Stimulated activated memory B cell treated with anti-CD40 and anti-IgM and Interleukin-4, amounts not matched to agents 10 μg/mL and 1 μg/mL and 100 μg/mL, for 72 hours (primary cell): ENCODE data around the gene MXRA7.

ENCODE experiments used
- ATAC-seq: fragments of 150-1000 bp; cut with Tn5 transposase; 2 replicates; pipeline ENCODE4 v1.10.0; 2021
- H3K27ac Mint-ChIP-seq: one replicate; pipeline ENCODE4 v1.8.0; 2022; ENCODE audit warnings: mild to moderate bottlenecking, mixed read lengths
- H3K27me3 Mint-ChIP-seq: one replicate; pipeline ENCODE4 v1.8.0; 2022; ENCODE audit warnings: mixed read lengths
- H3K36me3 Mint-ChIP-seq: one replicate; pipeline ENCODE4 v1.8.0; 2022; ENCODE audit warnings: mixed read lengths
- H3K4me1 Mint-ChIP-seq: one replicate; pipeline ENCODE4 v1.8.0; 2022; ENCODE audit warnings: mixed read lengths
- H3K4me3 Mint-ChIP-seq: one replicate; pipeline ENCODE4 v1.8.0; 2022; ENCODE audit warnings: mild to moderate bottlenecking, moderate library complexity, mixed read lengths
- H3K9me3 Mint-ChIP-seq: one replicate; pipeline ENCODE4 v1.8.0; 2022; ENCODE audit warnings: mixed read lengths

The MXRA7 gene

GRCh38 chr17:76683921-76684745 lies 26.6 kb downstream of the MXRA7 start:
- H3K27ac Mint-ChIP-seq, result no peak overlapping the region
- no peaks in the 10 kb centered on the region for H3K4me1 Mint-ChIP-seq
- H3K27me3 Mint-ChIP-seq, result peaks cover 40% of the 10 kb centered on the region
- no peak for ATAC-seq
- H3K9me3 Mint-ChIP-seq, result no peaks in the 10 kb centered on the region
- no peak overlapping the region for H3K4me3 Mint-ChIP-seq
- no peaks in the 10 kb centered on the region for H3K36me3 Mint-ChIP-seq

DNA sequence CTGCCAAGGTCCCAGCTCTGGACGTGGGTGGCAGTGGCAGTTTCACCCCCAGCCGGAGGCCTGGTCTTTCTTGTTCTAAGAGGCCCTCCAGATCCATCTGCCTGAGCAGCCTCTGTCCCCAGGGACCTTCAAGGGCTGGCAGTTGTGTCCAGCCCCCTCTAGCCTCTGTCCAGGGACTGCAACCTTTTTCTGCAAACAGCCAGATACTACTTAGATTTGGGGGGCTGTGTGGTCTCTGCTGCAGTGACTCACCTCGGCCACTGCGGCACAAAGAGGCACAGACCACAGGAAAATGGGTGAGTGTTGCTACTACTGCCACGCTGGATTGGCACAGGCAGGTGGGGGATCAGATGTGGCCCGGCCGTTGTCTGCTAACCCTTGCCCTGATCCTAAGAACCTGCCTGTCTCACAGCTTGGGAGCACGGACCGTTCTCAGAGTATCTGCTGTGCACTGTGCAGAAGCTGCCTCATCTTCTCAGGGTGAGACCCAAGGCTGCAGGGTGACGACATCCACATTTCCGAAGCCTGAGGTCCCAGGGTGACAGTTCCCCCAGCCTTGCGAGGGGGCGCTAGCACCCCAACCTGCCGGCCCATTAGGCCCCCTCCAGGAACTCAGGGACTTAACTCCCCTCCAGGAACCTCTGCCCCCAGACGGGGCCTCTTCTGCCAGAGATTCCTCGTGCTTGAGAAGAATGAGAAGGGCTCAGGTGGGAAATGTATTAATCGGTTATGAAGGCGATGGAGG lies 27.6 kb downstream of the MXRA7 start:
- H3K4me3 Mint-ChIP-seq, result no peak overlapping the region
- no peaks in the 10 kb centered on the region for H3K4me1 Mint-ChIP-seq
- no peak for ATAC-seq
- no peaks in the 10 kb centered on the region for H3K36me3 Mint-ChIP-seq
- no peak overlapping the region for H3K27ac Mint-ChIP-seq
- no peaks in the 10 kb centered on the region for H3K9me3 Mint-ChIP-seq
- H3K27me3 Mint-ChIP-seq, result peaks cover 31% of the 10 kb centered on the region

DNA sequence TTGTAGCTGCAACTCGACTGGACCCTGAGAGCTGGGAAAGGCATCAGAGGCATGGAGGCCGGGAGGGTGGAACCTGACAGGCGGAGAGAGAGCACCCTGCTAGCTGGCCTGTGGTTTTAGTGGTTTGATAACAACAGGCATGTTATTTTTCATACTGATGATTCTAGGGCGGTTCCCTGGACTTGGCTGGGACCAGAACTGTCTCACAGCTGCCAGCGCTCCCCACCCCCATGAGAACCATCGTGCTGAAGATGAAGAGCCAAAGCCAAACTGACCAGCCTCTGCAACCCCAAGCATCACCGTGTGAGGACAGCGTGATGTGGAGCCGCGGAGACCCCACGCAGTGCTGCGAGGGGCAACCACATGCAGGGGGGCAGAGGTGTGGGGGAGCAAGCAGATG lies 28.5 kb downstream of the MXRA7 start:
- Mint-ChIP-seq H3K27me3 (peaks cover 23% of the 10 kb centered on the region), H3K36me3 (no peaks in the 10 kb centered on the region), H3K4me1 (no peaks in the 10 kb centered on the region), H3K9me3 (no peaks in the 10 kb centered on the region), H3K27ac (no peak overlapping the region), H3K4me3 (no peak overlapping the region)
- no peak for ATAC-seq

- Mint-ChIP-seq H3K4me3 (no peak overlapping the region), H3K36me3 (no peaks in the 10 kb centered on the region), H3K4me1 (no peaks in the 10 kb centered on the region), H3K27ac (no peak overlapping the region), H3K9me3 (no peaks in the 10 kb centered on the region), H3K27me3 (peaks cover 19% of the 10 kb centered on the region)
- ATAC-seq, result peak; percentile 43
Measured at GRCh38 chr17:76681222-76682137, 29.3 kb downstream of the MXRA7 start.

DNA sequence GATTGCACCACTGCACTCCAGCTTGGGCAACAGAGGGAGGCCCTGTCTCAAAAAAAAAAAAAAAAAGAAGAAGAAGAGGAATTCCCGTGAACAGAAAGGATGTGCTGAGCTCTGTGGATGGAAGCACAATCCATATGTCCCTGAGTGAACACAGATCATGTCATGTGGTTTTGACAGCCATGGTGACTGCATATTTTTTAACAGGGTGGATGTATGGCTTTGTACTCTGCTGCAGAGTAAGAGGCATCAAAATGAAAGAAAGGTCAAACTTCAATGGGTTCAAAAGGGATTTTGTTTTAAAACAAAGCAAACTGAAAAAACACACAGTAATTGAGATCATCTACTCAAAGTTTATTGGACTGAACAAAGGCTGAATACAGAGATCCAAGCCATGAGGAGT lies 31.5 kb downstream of the MXRA7 start:
- Mint-ChIP-seq H3K4me1 (no peaks in the 10 kb centered on the region), H3K27me3 (peaks cover 2% of the 10 kb centered on the region), H3K4me3 (no peak overlapping the region), H3K27ac (no peak overlapping the region), H3K9me3 (no peaks in the 10 kb centered on the region), H3K36me3 (no peaks in the 10 kb centered on the region)
- no peak for ATAC-seq

- ATAC-seq, result no peak
- no peaks in the 10 kb centered on the region for H3K27me3 Mint-ChIP-seq
- H3K27ac Mint-ChIP-seq, result no peak overlapping the region
- H3K9me3 Mint-ChIP-seq, result no peaks in the 10 kb centered on the region
- no peaks in the 10 kb centered on the region for H3K36me3 Mint-ChIP-seq
- H3K4me3 Mint-ChIP-seq, result no peak overlapping the region
- H3K4me1 Mint-ChIP-seq, result no peaks in the 10 kb centered on the region
Measured at GRCh38 chr17:76678330-76678729, 32.4 kb downstream of the MXRA7 start.

GRCh38 chr17:76677406-76677805 lies 33.4 kb downstream of the MXRA7 start:
- Mint-ChIP-seq H3K4me3 (no peak overlapping the region), H3K27ac (no peak overlapping the region), H3K4me1 (peaks cover 4% of the 10 kb centered on the region), H3K36me3 (no peaks in the 10 kb centered on the region), H3K9me3 (no peaks in the 10 kb centered on the region), H3K27me3 (no peaks in the 10 kb centered on the region)
- ATAC-seq, result no peak

- H3K9me3 Mint-ChIP-seq, result no peaks in the 10 kb centered on the region
- no peak overlapping the region for H3K27ac Mint-ChIP-seq
- H3K36me3 Mint-ChIP-seq, result no peaks in the 10 kb centered on the region
- H3K4me3 Mint-ChIP-seq, result no peak overlapping the region
- ATAC-seq, result no peak
- peaks cover 10% of the 10 kb centered on the region for H3K4me1 Mint-ChIP-seq
- H3K27me3 Mint-ChIP-seq, result no peaks in the 10 kb centered on the region
Measured at GRCh38 chr17:76676629-76677028, 34.1 kb downstream of the MXRA7 start.

DNA sequence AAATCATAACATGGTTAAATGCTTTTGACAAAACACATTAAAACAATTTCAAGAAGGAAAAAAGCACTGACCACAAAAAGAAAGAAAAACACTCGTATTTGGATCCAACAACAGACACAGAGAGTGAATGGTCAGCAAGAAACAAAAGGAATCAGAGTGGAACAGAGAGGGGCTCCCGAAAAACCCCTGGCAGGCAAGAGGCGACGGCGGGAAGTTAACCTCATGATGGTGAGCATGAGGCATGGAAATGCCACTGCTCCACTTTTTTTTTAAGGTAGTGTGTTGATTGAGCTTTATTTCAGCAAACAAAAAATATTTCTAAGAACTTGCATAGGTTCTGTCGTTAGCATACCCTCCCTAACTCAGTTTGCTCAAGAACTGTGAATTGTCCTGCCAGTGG lies 35.1 kb downstream of the MXRA7 start:
- Mint-ChIP-seq H3K9me3 (peaks cover 4% of the 10 kb centered on the region), H3K4me3 (no peak overlapping the region), H3K4me1 (peaks cover 19% of the 10 kb centered on the region), H3K36me3 (no peaks in the 10 kb centered on the region), H3K27ac (no peak overlapping the region), H3K27me3 (no peaks in the 10 kb centered on the region)
- ATAC-seq, result no peak

DNA sequence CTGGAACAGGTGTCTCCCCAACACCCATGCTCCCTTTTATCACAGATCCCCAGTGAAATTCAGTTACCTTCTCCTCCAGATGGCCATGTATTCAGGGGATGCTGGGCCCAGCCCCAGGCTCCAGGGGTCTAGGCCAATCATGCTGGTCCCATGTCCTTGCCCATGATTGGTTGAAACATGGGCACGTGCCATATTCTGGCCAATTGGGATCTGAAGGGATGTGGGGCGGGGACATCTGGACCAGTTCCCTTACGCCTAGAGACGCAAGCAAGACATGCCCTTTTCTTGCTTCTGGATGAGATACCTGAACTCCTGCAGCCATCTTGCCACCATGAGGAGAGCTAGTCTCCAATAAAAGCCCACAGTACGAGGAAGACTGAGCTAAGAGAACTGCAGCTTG lies 36.2 kb downstream of the MXRA7 start:
- Mint-ChIP-seq H3K4me3 (no peak overlapping the region), H3K4me1 (peaks cover 22% of the 10 kb centered on the region), H3K9me3 (peaks cover 4% of the 10 kb centered on the region), H3K27me3 (no peaks in the 10 kb centered on the region), H3K36me3 (no peaks in the 10 kb centered on the region), H3K27ac (no peak overlapping the region)
- ATAC-seq, result no peak

DNA sequence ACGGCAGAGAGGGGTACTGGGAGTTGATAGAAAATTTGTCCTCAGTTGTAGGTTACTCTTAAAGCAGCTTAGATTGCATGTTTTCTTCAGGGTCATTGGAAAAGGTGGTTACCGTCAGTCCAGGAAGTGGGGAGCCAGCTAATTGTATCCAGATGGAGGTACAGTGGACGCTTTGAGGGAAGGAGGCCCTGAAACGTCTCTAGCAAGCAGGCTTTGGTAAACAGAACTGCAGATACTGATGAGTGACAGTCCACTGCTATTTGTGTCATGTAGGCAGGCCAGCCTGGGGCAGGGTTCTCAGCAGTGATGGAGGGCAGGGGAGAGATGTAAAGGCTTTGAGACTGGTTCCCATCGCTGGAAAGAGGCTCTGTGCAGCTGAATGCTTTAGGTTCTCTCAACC lies 37.0 kb downstream of the MXRA7 start:
- no peak overlapping the region for H3K27ac Mint-ChIP-seq
- H3K4me3 Mint-ChIP-seq, result no peak overlapping the region
- no peaks in the 10 kb centered on the region for H3K36me3 Mint-ChIP-seq
- H3K4me1 Mint-ChIP-seq, result peaks cover 22% of the 10 kb centered on the region
- no peak for ATAC-seq
- no peaks in the 10 kb centered on the region for H3K27me3 Mint-ChIP-seq
- peaks cover 4% of the 10 kb centered on the region for H3K9me3 Mint-ChIP-seq

GRCh38 chr17:76672892-76673291 lies 37.9 kb downstream of the MXRA7 start:
- Mint-ChIP-seq H3K4me1 (peaks cover 22% of the 10 kb centered on the region), H3K9me3 (peaks cover 4% of the 10 kb centered on the region), H3K36me3 (no peaks in the 10 kb centered on the region), H3K27ac (peak overlapping the region; percentile 87), H3K27me3 (peaks cover 6% of the 10 kb centered on the region), H3K4me3 (no peak overlapping the region)
- ATAC-seq, result no peak

GRCh38 chr17:76672270-76672851 lies 38.4 kb downstream of the MXRA7 start:
- no peak for ATAC-seq
- H3K4me1 Mint-ChIP-seq, result peaks cover 22% of the 10 kb centered on the region
- H3K36me3 Mint-ChIP-seq, result no peaks in the 10 kb centered on the region
- H3K27ac Mint-ChIP-seq, result peak overlapping the region; percentile 87
- H3K4me3 Mint-ChIP-seq, result peak overlapping the region; percentile 85
- H3K9me3 Mint-ChIP-seq, result peaks cover 4% of the 10 kb centered on the region
- peaks cover 12% of the 10 kb centered on the region for H3K27me3 Mint-ChIP-seq

- Mint-ChIP-seq H3K27ac (peak overlapping the region; percentile 87), H3K36me3 (no peaks in the 10 kb centered on the region), H3K4me1 (peaks cover 22% of the 10 kb centered on the region), H3K9me3 (peaks cover 4% of the 10 kb centered on the region), H3K4me3 (peak overlapping the region; percentile 85), H3K27me3 (peaks cover 16% of the 10 kb centered on the region)
- ATAC-seq, result peak; percentile 1
Measured at GRCh38 chr17:76671912-76672262, 38.9 kb downstream of the MXRA7 start.
